Measurements from ENCODE around the gene HRH2.

HRH2 gene

GRCh38 chr5:175679411-175679810 is 21.5 kb downstream of the HRH2 start:
- no peak for DNase-seq

DNA sequence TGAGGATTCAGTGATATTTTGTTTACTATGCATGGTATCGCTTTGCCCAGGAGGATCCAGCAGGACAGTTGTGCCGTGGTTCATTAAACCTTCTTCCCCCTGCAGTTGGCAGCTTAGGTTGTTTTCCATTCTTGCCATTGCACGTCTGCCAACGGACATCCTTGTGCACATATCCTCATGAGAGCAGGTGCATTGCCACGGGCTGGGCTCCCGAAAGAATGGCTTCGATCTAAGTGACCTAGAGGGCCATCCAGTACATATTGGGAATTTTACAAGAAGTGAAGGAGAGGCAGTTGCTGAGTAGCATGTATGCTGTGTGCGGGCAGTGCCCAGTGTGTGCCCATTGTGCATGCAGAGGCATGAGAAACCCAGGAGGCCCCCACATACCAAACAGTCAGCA is 22.1 kb downstream of the HRH2 start:
- no peak for DNase-seq

DNA sequence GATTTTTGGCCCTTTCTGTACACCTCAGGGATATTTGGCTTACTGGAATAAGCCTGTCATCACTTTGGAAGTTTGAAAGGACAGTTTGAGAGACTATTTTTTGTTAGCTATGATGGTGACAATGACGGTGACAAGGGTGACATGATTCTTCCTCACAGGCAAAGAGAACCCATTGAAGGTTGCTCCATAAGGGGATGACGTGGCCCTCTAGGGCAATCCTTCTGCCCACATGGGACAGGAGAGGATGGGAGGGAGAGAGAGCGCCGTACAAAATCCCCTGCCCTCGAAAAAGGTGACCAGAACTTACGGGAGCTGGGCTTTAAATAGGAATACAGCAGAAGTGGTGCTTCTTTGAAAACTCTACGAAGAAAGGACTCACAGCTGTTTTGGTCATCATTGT is 22.6 kb downstream of the HRH2 start:
- DNase-seq = no peak

GRCh38 chr5:175681045-175681967 is 23.4 kb downstream of the HRH2 start:
- DNase-seq = no peak

DNA sequence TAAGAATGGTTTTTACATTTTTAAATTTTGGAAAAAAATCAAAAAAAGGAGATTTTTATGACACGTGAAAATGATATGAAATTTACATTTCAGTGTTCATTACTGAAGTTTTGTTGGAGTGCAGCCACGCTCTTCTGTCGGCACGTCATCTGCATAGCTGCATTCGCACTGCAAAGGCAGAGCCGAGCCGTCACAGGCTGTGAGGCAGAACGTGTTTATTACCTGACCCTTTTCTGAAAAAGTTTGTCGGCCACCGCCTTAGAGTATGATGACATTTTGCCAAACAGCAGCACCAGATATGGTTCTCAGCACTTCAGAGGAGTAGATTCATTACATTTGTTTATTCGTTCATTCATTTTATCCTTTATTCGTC is 24.1 kb downstream of the HRH2 start:
- DNase-seq = no peak

GRCh38 chr5:175682664-175683063 is 24.8 kb downstream of the HRH2 start:
- DNase-seq = no peak

DNA sequence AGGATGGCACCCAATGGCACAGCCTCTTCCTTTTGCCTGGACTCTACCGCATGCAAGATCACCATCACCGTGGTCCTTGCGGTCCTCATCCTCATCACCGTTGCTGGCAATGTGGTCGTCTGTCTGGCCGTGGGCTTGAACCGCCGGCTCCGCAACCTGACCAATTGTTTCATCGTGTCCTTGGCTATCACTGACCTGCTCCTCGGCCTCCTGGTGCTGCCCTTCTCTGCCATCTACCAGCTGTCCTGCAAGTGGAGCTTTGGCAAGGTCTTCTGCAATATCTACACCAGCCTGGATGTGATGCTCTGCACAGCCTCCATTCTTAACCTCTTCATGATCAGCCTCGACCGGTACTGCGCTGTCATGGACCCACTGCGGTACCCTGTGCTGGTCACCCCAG is 25.4 kb downstream of the HRH2 start:
- no peak for DNase-seq

- no peak for DNase-seq
Observed at GRCh38 chr5:175683921-175684320, 26.1 kb downstream of the HRH2 start.

DNA sequence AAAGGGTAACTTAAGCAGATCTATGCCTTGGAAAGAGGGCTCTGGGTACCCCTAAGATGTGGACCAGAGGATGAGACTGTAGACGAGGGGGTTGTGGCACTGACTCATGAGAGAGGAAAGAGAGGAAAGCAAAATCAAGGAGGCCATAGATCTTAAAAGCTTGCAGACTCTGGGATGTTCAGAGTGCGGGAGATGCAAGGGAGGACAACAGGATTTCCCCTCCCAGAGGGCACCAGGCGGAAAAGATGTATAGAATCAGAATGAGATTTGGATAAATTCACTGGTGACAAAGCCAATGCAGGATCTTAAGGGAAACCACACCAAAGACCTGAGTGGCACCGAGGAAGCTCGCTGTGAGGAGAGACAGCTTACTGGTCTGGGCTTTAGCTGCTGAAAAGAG is 27.1 kb downstream of the HRH2 start:
- DNase-seq = no peak

DNA sequence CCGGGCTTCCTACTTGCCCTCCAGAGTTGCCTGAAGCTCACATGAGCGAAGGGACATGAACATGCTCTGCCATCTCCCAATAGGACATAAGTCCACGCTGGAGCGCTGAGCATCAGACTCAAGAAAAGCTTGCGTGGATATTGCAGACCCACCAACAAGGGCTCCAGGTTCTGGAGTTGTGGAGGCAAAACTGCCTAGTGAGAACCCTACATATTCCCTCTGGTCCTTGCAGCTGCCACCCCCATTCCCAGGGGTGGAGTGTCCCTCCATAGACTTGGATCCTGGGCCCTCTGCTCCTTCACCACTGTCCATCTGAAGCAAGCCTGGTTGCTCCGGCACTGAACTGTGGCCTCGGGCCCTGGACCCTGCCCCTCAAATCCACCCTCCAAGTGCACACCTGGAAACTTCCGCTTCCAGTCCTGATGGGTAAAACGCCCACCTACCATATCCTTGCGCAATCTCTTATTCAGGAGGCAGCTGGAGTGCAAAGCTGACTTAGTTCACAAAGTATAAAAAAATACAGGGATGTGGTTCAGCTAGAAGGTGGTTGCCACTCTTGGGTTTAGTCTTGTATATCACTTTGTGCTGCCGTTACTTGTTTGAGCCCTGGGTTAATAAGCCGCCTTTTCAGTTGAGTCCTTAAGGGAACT is 28.0 kb downstream of the HRH2 start:
- no peak for DNase-seq

DNA sequence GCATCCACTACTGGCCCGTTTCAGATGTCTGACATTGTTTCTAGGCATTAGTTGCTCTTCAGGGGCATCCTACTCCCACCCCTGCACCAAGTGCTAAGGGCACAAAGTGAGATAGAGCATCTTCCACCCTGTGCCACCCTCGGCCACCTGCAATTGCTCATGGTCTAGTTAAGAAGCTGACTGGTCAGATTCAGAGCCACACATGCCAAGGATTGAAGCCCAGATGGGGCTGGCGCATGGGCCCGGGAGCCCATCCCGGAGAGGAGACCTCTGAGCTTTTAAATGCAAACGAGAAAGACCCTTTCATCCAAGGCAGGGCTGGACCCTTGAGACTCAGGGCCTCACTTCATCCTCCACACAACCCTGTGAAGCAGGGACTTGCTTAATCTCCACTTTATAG is 28.5 kb downstream of the HRH2 start:
- no peak for DNase-seq

DNA sequence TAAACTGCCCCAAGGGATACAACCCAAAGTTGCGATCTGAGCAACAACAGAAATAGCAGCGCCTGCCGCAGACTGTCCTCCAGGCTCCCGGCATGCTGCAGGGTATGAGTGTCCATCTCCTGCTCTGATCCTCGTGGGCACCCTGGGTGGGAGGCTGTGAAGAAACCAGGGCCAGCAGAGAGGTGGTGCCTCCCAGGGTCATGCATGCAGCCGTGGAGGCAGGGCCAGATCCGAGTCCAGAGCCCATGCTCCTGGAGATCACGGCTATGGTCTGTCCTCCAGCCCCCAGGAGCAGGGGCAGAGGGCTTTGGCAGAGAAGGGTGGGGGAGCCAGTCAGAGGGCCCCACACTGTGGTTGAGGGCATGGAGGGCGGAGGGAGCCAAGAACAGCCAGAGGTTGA is 29.0 kb downstream of the HRH2 start:
- no peak for DNase-seq

GRCh38 chr5:175687231-175687701 is 29.4 kb downstream of the HRH2 start:
- DNase-seq = no peak

GRCh38 chr5:175688352-175689146 is 30.7 kb downstream of the HRH2 start:
- DNase-seq = no peak

DNA sequence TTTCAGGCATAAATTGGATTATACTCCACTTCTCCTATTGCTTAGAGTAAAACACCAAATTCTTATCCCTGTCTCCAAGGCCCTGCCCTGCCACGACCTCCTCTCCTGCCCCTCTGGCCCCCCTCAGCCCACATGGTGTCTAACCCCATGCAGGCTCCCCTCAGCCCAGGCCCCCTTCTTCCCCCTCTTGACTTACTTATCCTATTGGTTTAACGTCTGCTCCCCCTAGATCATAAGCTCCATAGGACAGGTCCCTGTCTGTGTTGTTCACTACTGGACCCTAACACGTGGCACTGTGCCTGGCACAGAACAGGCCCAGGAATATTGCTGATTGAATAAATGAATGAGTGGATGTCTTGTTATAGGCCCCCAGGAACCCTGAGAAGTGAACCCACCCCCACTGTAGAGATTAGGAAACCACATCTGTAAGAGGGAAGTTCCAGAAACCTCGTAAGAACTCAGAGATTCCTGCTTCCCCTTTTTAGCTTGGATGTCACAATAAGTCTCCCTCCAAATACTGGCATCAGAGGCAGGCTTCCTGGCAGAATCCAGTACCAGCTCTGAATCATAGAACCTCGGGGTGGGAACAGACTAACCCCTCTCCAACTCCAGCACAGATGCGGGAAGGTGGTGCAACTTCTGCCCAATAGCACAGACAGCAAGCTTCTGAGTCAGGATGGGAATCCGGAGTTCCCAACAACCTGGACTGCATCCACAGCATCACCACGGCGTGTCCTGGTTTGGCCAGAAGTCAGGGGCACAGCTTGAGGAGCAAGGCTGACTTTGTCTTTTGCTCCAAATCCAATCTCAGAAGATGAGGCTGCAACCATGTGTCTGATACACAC is 31.5 kb downstream of the HRH2 start:
- no peak for DNase-seq

DNA sequence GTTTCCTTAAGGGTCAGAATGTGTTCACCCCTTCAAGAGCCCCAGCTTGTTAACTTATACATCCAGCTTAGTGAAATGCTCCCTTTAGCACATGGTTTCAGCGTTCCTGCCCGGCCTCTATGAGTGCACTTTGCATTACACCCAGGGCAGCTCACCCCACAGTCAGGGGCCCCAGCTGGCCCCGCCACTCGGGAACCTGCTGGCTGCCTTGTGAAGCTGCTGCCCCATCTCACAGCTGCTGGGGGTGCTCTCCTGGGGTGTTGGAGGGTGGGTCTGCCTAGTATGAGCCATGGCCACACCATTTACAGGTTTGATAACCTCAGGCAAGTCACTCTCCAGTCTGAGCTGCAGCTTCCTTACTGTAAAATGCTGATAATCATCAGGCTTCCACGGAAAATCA is 32.2 kb downstream of the HRH2 start:
- DNase-seq = no peak

GRCh38 chr5:175690586-175690985 is 32.7 kb downstream of the HRH2 start:
- DNase-seq = no peak

DNA sequence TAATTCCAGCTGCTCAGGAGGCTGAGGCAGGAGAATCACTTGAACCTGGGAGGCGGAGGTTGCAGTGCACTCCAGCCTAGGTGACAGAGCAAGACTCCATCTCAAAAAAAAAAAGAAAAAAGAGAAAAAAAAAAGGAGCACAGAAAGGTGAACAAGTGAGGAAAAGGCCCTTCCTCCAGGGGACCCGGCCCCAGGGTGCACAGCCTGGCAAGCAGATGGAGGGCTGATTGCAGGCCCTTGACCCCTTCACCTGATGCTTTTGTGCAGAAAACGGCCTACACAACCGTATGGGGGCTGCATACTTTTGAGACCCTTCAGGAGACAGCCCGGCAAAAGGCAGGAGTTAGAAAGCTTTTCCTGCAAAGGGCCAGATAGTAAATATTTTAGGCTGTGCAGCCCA is 33.9 kb downstream of the HRH2 start:
- DNase-seq = no peak

- no peak for DNase-seq
Observed at GRCh38 chr5:175692235-175692995, 34.5 kb downstream of the HRH2 start.

- no peak for DNase-seq
Observed at GRCh38 chr5:175692996-175693710, 35.3 kb downstream of the HRH2 start.

DNA sequence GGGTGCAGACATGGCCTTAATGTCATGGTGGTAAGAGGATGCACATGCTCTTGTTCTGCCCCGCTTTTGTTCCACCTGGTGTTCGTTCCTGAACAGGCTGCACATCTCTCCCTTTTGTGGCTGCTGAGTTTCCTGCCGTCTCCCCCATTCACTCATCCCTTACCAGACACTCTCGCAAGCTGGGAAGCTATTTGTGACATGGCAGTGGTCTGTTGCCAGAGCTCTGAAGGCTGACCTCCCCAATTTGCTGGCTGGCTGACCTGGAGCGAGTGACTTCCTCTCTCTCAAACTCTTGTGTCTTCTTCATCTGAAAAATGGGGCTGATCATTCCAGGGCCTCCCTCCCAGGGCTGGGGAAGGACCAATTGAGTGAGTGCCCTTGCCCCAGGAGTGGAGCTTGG is 35.9 kb downstream of the HRH2 start:
- no peak for DNase-seq

Measured in DMS153 (cell line).